Adipose tissue (tissue), 3 donors: Measurements from ENCODE around the gene CC2D2B. TPM values are rescaled to one million over a fixed set of nuclear protein-coding genes. Genes with fewer than 3 reads are reported as not detected.
"Not testable (repeated sequence)": the region's sequence is repeated elsewhere in the genome, so short reads cannot be mapped to it uniquely, and the experiment has no call there.

Experiments
- H3K27ac ChIP-seq: one replicate; pipeline ENCODE4 v1.5.1; 2013; ENCODE audit warnings: low read depth, low read length
- WGBS, 3 donors: extraction: QIAGEN DNeasy Blood & Tissue Kit; methylation state at CpG; one replicate each; pipeline ENCODE4 v1.1.7; 2013; 5-methylcytosine and 5-hydroxymethylcytosine counted together
- polyA plus RNA-seq, 3 donors: library from polyadenylated mRNA; stranded (reverse); fragments of 200-250 nt; gene quantifications; one replicate each; pipeline ENCODE4 v1.2.3, GENCODE V29; 2013
- donor health status: healthy with polysubstance abuse.
- donor health status: Bipolar disorder and iron deficiency.
- donor health status: healthy.

Gene CC2D2B
- polyA plus RNA-seq, 3 donors, result 0.03 to 1.5 (median 0.25) TPM

GRCh38 chr10:96047004-96047649, 139.4 kb downstream of the CC2D2B start:
- WGBS, 3 donors, result 94 to 95% (median 94%) methylated on average over 4 of the region's 4 CpGs
- H3K27ac ChIP-seq, result no peak overlapping the region

DNA sequence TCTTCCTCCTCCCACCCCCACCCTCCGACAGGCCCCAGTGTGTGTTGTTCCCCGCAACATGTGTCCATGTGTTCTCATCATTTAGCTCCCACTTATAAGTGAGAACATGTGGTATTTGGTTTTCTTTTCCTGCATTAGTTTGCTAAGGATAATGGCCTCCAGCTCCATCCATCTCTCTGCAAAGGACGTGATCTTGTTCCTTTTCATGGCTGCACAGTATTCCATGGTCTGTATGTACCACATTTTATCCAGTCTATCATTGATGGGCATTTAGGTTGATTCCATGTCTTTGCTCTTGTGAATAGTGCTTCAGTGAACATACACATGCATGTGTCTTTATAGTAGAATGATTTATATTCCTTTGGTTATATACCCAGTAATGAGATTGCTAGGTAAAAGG, 140.2 kb downstream of the CC2D2B start:
- H3K27ac ChIP-seq, result not testable (repeated sequence)
- WGBS, 3 donors, result 93 to 97% (median 96%) methylated on average over 3 of the region's 3 CpGs

GRCh38 chr10:96049340-96049739, 141.6 kb downstream of the CC2D2B start:
- 67 to 76% (median 71%) methylated on average over 2 of the region's 2 CpGs for WGBS, 3 donors
- H3K27ac ChIP-seq, result no peak overlapping the region

GRCh38 chr10:96053985-96054384, 146.2 kb downstream of the CC2D2B start:
- no peak overlapping the region for H3K27ac ChIP-seq
- 73 to 90% (median 85%) methylated on average over 2 of the region's 2 CpGs for WGBS, 3 donors

- WGBS, 3 donors, result 92 to 95% (median 93%) methylated on average over 7 of the region's 7 CpGs
- no peak overlapping the region for H3K27ac ChIP-seq
Observed at GRCh38 chr10:96056787-96057186, 149.0 kb downstream of the CC2D2B start.

DNA sequence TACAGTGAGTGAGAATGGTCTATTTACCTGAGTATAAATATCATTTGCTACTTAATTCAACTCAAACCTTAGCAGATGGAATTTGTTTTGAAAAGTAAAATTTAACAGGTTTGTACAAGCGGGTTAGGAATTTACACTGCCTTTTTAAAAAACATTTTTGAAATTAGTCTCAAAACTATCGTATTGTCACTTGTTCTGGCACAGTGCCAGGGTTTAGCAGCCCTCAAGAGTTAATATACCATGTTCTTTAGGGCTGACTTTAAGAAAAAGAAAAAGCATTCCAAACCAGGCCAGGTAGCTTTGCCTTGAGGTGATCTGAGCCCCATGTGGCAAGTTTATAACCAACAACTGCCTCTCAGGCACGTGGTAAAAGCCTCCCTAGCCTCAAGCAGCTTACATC, 153.5 kb downstream of the CC2D2B start:
- 93 to 96% (median 93%) methylated on average over 3 of the region's 3 CpGs for WGBS, 3 donors
- no peak overlapping the region for H3K27ac ChIP-seq

GRCh38 chr10:96072674-96073073, 164.9 kb downstream of the CC2D2B start:
- no peak overlapping the region for H3K27ac ChIP-seq
- WGBS, 3 donors, result 79 to 88% (median 83%) methylated on average over 2 of the region's 2 CpGs

GRCh38 chr10:96073722-96074121, 165.9 kb downstream of the CC2D2B start:
- no peak overlapping the region for H3K27ac ChIP-seq
- WGBS, 3 donors, result 74 to 90% (median 80%) methylated on average over 1 of the region's 1 CpG

DNA sequence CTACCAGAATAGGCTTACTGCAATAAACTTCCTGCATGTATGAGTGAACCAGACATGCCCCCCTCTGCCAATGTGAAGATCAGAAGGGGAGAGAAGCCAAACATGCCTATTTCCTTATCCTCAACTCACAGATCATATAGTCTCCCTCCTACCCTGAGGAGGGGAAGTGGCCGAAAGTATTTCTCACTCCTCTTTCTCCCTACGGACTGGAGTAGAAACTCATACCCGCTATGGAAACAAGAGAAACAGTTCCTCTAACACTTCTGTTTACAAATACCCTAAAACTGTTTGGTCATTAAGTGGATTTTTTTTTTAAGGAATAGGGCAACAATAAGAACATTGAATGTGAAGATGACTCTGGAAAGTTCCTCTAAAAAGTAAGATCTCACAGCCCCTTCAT, 167.0 kb downstream of the CC2D2B start:
- WGBS, 3 donors, result 92 to 97% (median 95%) methylated on average over 3 of the region's 3 CpGs
- H3K27ac ChIP-seq, result no peak overlapping the region

DNA sequence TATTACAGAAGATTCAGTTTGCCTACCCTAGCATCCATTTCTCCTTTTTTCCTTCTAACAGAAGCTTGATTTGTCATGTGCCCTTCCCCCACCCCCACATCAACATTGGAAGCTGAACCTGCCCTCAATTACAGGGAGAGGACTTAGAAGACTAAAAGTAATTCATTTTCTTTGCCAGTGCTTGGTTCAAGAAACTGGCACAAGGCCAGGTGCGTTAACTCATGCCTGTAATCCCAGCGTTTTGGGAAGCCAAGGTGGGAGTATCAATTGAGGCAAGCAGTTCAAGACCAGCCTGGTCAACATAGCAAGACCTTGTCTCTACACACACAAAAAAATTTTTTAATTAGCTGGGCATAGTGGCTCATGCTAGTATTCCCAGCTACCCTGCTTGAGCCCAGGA, 168.2 kb downstream of the CC2D2B start:
- WGBS, 3 donors, result 55 to 66% (median 60%) methylated on average over 2 of the region's 2 CpGs
- H3K27ac ChIP-seq, result no peak overlapping the region

DNA sequence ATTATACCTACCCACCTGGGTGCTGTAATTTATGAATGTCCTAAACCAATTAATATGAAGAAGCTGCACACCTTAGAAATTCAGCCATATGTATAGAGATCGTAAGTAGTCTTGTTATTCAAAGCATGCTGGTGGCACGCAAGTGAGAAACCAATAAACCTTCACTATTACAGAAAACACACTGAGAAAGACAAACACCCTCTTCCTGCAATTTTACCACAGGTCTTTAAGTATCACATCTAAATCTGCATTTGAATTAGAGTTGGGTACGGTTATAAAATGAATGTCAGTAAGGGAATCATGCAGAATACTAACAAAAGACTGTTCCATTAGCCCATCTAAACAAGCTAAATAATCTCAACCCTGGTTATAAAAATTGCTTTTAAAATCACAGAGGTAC, 169.4 kb downstream of the CC2D2B start:
- WGBS, 3 donors, result 84 to 92% (median 91%) methylated on average over 3 of the region's 3 CpGs
- no peak overlapping the region for H3K27ac ChIP-seq

- H3K27ac ChIP-seq, result no peak overlapping the region
- WGBS, 3 donors, result 91 to 97% (median 96%) methylated on average over 2 of the region's 2 CpGs
Observed at GRCh38 chr10:96082153-96082552, 174.4 kb downstream of the CC2D2B start.

Other genes starting within 250 kb of the CC2D2B start
- 10 to 100 TPM; 13.4 to 16.9 (median 14.3) TPM for gene TCTN3, start 214.0 kb upstream of the CC2D2B start, polyA plus RNA-seq
- 1 to 10 TPM; 1.6 to 8.8 (median 7.2) TPM for gene ENTPD1, start 151.8 kb upstream of the CC2D2B start, polyA plus RNA-seq
- gene CCNJ, start 135.6 kb downstream of the CC2D2B start, polyA plus RNA-seq, result 1 to 10 TPM; 2.1 to 3.7 (median 2.6) TPM
- gene ZNF518A, start 222.3 kb downstream of the CC2D2B start, polyA plus RNA-seq, result 1 to 10 TPM; 3.3 to 3.6 (median 3.3) TPM